T-helper 17 cell (primary cell): Measurements from ENCODE around the gene EPS8. TPM values are rescaled to one million over a fixed set of nuclear protein-coding genes. Genes with fewer than 3 reads are reported as not detected.
A peak's percentile ranks its signal among the peaks of the same experiment; 100 is the strongest.

ENCODE experiments used
- ATAC-seq: fragments of 150-1000 bp; cut with Tn5 transposase; 2 replicates; pipeline ENCODE4 v1.10.0; 2021; ENCODE audit warnings: mild to moderate bottlenecking, moderate library complexity
- DNase-seq, 3 donors: peaks; one replicate each; pipeline versions ENCODE4 v3.0.0 to v3.0.0-alpha.2; 2020 to 2021
- H3K9me3 ChIP-seq: one replicate; pipeline ENCODE4 v1.7.0; 2013; ENCODE audit warnings: low read length, mild to moderate bottlenecking; ENCODE audit not compliant: control insufficient read depth, poor library complexity, severe bottlenecking
- H3K27ac Mint-ChIP-seq: one replicate; pipeline ENCODE4 v1.8.0; 2022; ENCODE audit warnings: mild to moderate bottlenecking, moderate library complexity, mixed read lengths
- H3K27me3 Mint-ChIP-seq: one replicate; pipeline ENCODE4 v1.8.0; 2022; ENCODE audit warnings: mixed read lengths
- H3K36me3 Mint-ChIP-seq: one replicate; pipeline ENCODE4 v1.8.0; 2022; ENCODE audit warnings: low read depth, mixed read lengths
- H3K4me1 Mint-ChIP-seq: one replicate; pipeline ENCODE4 v1.8.0; 2022; ENCODE audit warnings: mild to moderate bottlenecking, mixed read lengths
- H3K4me3 Mint-ChIP-seq: one replicate; pipeline ENCODE4 v1.8.0; 2022; ENCODE audit warnings: mild to moderate bottlenecking, moderate library complexity, mixed read lengths
- total RNA-seq, 4 donors: library from RNA in 2 of 4; stranded (reverse) in 2 of 4; gene quantifications; one replicate each; pipeline ENCODE4 v1.2.3 and lab custom pipeline; 2022 to 2026

The EPS8 gene
- total RNA-seq, 2 donors from 2014 or later, result 1.5 to 2.4 TPM

DNA sequence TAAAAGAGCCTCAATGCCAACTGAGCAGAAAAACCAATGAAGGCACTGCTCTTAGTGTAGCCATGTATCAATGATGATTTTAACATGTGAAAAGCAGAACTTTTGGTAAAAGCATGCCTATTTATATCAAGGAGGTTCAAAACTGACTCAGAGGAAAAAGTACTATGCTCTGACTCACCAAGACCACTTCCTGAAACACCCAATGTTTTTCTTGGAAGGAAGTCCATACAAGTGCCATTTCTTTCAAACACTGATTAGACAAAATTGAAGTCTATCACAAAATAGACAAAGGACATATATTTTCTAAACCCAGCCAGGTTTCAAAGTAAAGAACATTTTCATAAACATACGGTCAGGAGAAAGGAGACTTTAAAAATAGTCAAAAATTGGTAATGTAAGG is 88.6 kb downstream of the EPS8 start:
- ATAC-seq (peak; percentile 28), DNase-seq (no peak)
- Mint-ChIP-seq H3K27me3 (peaks cover 4% of the 10 kb centered on the region), H3K27ac (no peak overlapping the region), H3K4me3 (no peak overlapping the region), H3K4me1 (peaks cover 7% of the 10 kb centered on the region), H3K36me3 (no peaks in the 10 kb centered on the region)
- H3K9me3 ChIP-seq, result no peaks in the 10 kb centered on the region

DNA sequence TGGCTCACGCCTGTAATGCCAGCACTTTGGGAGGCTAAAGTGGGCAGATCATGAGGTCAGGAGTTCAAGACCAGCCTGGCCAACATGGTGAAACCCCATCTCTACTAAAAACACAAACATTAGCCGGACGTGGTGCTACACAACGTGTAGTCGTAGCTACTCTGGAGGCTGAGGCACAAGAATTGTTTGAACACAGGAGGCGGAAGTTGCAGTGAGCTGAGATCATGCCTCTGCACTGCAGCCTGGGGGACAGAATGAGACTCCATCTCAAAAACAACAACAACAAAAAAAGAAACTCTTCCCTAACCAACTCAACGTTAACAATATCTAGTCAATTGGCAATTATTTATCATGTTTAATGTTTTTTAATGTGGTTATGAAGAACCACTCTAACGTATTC is 89.3 kb downstream of the EPS8 start:
- no peak for ATAC-seq
- no peaks in the 10 kb centered on the region for H3K36me3 Mint-ChIP-seq
- peaks cover 7% of the 10 kb centered on the region for H3K4me1 Mint-ChIP-seq
- no peak overlapping the region for H3K4me3 Mint-ChIP-seq
- H3K9me3 ChIP-seq, result no peaks in the 10 kb centered on the region
- H3K27me3 Mint-ChIP-seq, result peaks cover 4% of the 10 kb centered on the region
- no peak overlapping the region for H3K27ac Mint-ChIP-seq
- DNase-seq, result no peak

DNA sequence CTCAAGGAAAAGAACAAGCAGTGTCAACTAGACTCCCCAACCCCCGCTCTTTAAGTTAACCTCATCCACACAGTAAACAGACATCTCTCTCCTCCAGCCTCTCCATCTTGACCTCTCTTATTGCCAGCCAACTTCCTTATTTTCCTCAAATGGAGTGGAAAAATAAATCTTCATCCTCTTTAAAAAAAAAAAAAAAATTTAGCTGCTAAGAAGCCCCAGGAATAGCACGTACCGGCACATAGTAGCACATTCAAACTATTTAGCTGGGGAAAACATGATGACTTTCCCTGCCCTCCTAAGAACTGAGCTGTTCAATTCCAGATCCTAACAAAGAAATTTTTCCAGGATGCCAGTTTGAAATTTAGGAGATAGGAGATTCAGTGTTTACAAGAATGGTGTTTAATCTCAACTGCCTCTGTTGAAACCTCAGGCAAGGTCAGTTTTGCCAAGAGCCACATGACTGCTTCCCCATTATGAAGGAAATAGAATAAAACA is 90.8 kb downstream of the EPS8 start:
- H3K36me3 Mint-ChIP-seq, result peaks cover 2% of the 10 kb centered on the region
- DNase-seq, result no peak
- H3K9me3 ChIP-seq, result no peaks in the 10 kb centered on the region
- ATAC-seq, result no peak
- H3K4me3 Mint-ChIP-seq, result no peak overlapping the region
- H3K27me3 Mint-ChIP-seq, result peaks cover 4% of the 10 kb centered on the region
- H3K4me1 Mint-ChIP-seq, result peaks cover 7% of the 10 kb centered on the region
- no peak overlapping the region for H3K27ac Mint-ChIP-seq

DNA sequence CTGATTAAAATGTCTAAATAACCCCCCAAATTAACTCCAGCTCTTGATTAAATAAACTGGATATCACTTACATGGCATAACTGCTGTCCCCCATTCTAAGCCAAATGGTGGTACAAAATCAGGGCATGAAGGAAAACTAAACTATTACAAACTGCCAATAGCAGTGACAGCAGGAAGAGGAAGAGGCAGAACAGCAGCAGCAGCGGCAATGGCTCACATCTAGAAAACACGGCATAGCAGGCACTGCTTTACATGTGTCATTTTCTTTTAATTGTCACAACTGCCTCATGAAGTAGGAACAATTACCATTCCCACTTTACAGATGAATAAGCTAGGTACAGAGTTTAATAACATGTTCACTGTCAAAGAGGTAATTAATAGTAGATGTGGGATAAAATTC is 92.0 kb downstream of the EPS8 start:
- H3K4me1 Mint-ChIP-seq, result peaks cover 7% of the 10 kb centered on the region
- H3K4me3 Mint-ChIP-seq, result no peak overlapping the region
- H3K9me3 ChIP-seq, result no peaks in the 10 kb centered on the region
- peaks cover 4% of the 10 kb centered on the region for H3K27me3 Mint-ChIP-seq
- H3K27ac Mint-ChIP-seq, result no peak overlapping the region
- no peak for ATAC-seq
- DNase-seq, result no peak
- peaks cover 2% of the 10 kb centered on the region for H3K36me3 Mint-ChIP-seq

DNA sequence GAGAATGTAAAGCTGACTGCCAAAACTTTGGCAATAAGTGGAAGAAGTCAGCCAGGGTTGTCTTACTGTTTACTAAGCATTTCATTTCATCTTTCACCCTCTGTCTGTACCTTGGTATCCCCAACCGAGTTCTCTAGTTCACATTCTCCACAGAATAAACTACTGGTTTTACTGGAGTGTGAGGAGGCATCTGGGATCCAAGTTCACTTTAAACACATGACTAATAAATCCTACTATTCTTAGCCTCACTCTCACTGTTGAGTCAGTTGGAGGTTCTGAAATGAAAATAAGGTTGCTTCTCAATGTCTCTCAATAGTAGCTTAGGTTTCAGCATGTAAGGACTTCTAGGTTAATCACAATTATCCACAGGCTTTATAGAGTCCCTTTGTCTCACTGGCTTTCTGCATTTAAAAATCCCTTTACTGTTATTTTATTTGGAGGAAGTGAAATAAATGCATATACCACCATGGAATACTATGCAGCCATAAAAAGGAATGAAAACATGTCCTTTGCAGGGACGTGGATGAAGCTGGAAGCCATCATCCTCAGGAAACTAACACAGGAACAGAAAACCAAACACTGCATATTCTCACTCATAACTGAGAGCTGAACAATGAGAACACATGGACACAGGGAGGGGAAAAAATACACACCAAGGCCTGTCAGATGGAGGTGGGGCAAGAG is 95.8 kb downstream of the EPS8 start:
- no peak for ATAC-seq
- H3K27me3 Mint-ChIP-seq, result peaks cover 4% of the 10 kb centered on the region
- no peak overlapping the region for H3K4me3 Mint-ChIP-seq
- H3K9me3 ChIP-seq, result no peaks in the 10 kb centered on the region
- H3K36me3 Mint-ChIP-seq, result peaks cover 4% of the 10 kb centered on the region
- no peak overlapping the region for H3K27ac Mint-ChIP-seq
- peaks cover 7% of the 10 kb centered on the region for H3K4me1 Mint-ChIP-seq
- no peak for DNase-seq

DNA sequence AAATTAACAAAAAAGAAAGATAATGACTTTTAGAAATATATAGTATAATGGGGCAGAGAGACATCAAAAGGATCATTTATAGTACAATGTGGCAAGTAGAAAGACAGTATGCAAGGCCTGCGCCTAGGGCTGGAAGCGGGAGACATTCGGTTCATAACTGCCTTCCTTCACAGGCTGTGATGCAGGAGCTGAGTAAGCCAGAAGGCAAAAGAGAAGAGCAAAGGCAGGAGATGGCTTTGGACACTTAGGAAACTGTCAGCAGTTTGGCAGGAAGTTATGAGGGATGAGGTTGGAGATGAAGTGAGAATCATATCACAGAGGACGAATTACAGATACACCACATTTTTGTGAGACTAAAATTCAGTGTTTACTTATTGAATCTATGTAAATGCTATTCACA is 97.8 kb downstream of the EPS8 start:
- no peak for ATAC-seq
- DNase-seq, result no peak
- H3K36me3 Mint-ChIP-seq, result peaks cover 4% of the 10 kb centered on the region
- H3K4me1 Mint-ChIP-seq, result peaks cover 7% of the 10 kb centered on the region
- no peak overlapping the region for H3K27ac Mint-ChIP-seq
- no peaks in the 10 kb centered on the region for H3K27me3 Mint-ChIP-seq
- no peak overlapping the region for H3K4me3 Mint-ChIP-seq
- H3K9me3 ChIP-seq, result no peaks in the 10 kb centered on the region

DNA sequence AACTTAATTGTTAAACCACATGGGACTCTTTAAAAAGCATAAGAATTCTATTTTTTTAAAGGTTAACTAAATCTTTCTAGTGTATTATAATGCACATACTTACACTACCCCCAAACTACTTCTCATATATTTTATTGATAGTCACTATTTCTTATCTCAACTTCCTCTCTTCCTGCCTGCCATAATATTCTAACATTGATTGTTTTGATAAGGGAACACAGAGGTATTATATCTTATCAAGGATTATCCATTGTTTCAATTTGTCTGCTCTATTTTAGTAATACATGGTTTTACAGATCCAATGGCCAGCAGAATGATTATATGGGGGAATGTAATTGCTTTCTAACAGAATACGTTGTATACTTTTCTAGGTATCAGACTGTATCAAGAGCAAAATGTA is 98.9 kb downstream of the EPS8 start:
- H3K27ac Mint-ChIP-seq, result no peak overlapping the region
- ATAC-seq (no peak), DNase-seq (no peak)
- no peaks in the 10 kb centered on the region for H3K9me3 ChIP-seq
- H3K36me3 Mint-ChIP-seq, result peaks cover 4% of the 10 kb centered on the region
- peaks cover 7% of the 10 kb centered on the region for H3K4me1 Mint-ChIP-seq
- H3K4me3 Mint-ChIP-seq, result no peak overlapping the region
- H3K27me3 Mint-ChIP-seq, result peaks cover 2% of the 10 kb centered on the region

DNA sequence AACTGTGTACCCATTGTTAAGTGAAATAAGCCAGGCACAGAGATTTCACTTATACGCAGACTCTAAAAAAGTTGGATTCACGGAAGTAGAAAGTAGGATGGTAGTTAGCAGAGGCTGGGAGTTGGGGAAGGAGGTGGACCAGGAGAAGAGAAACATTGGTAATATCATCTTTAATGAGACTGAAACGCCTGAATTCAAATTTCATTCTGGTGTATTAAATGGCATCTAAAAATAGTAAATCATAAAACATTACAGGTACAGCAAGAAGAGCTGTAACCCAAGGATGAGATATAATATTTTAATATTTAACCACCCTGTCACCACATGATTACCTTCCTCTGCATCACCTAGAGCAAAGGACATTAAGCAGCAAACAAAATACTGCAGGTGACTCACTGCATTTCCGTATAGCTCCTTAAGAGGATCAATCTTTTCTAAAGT is 99.4 kb downstream of the EPS8 start:
- DNase-seq (no peak), ATAC-seq (no peak)
- no peak overlapping the region for H3K4me3 Mint-ChIP-seq
- H3K27ac Mint-ChIP-seq, result no peak overlapping the region
- H3K4me1 Mint-ChIP-seq, result peaks cover 7% of the 10 kb centered on the region
- no peaks in the 10 kb centered on the region for H3K9me3 ChIP-seq
- H3K27me3 Mint-ChIP-seq, result peaks cover 6% of the 10 kb centered on the region
- H3K36me3 Mint-ChIP-seq, result peaks cover 4% of the 10 kb centered on the region

DNA sequence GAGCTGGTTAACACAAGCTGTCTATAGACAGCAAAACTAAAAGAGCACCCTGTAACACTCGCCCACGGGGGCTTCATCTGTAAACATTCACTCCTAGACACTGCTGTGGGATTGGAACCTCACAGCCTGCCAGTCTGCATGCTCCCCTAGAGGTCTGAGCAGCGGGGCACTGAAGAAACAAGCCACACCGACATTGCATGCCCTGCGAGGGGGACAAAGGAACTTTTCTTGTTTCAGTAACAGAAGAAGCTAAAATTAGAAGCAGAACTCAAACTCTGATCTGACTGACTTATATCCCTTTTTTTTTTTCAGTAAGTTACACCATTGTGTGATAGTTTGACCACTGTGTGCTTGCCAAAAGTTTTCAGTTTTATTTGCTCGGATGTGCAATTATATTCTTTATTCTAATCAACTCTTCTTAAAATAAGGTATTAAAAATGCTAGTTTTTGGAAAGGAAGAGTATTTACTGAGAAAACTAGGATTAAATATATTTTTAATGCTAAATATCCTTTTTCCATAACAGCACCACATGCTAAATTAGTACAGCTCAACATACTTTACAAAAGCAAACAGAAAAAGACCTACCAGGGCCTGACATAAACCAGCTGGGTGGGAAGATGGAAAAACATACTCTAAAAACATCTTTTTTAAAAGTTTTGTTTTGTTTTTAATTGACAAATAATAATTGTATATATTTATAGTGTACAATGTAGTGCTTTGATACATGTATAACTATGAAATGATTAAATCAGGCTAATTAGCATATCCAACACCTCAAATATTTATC is 100.2 kb downstream of the EPS8 start:
- no peaks in the 10 kb centered on the region for H3K9me3 ChIP-seq
- Mint-ChIP-seq H3K36me3 (peaks cover 4% of the 10 kb centered on the region), H3K4me3 (no peak overlapping the region), H3K4me1 (peaks cover 7% of the 10 kb centered on the region), H3K27me3 (peaks cover 6% of the 10 kb centered on the region), H3K27ac (no peak overlapping the region)
- DNase-seq (no peak), ATAC-seq (no peak)

DNA sequence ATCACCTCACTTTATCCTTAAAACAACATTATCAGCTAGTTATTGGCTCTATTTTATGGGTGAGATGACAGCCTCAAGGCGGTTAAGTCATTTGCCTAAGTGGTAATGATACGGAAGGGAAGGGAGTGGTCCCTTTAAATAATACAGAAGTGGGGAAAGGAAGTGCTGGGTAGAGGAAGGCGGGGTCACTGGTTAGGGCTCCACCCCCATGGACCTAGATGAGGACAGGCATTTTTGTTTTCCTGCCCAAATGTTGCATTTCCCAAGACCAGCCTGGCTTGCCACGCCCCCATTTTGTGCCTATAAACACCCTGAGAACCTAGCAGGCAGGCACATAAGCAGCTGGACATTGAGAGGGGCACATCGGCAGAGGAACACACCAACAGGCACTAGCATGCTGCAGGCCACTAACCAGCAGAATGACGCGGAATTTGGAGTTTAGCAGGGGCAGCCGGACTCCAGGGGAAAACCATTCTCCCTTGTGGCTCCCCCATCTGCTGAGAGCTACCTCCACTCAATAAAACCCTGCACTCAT is 100.9 kb downstream of the EPS8 start:
- ATAC-seq (no peak), DNase-seq (no peak)
- H3K36me3 Mint-ChIP-seq, result peaks cover 2% of the 10 kb centered on the region
- H3K4me3 Mint-ChIP-seq, result no peak overlapping the region
- H3K27ac Mint-ChIP-seq, result no peak overlapping the region
- H3K27me3 Mint-ChIP-seq, result peaks cover 6% of the 10 kb centered on the region
- peaks cover 7% of the 10 kb centered on the region for H3K4me1 Mint-ChIP-seq
- H3K9me3 ChIP-seq, result no peaks in the 10 kb centered on the region

DNA sequence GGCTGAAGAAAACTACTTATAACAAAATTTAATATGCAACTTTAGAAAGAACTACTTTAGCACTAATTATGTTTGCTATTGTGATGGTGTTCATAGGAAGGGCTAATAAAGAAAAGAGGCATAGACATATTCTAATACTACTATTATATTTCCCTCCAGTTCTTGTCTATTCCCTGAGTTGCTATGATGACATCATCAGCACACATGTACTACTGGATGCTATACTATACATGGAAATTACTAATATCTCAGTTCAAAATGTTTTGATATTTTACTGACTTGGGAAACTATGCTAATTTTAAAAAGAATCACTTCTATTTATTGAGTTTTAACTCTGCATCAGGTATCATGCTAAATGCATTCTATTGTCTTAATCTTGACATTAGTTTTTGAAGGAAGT is 101.6 kb downstream of the EPS8 start:
- H3K4me1 Mint-ChIP-seq, result peaks cover 7% of the 10 kb centered on the region
- H3K36me3 Mint-ChIP-seq, result peaks cover 2% of the 10 kb centered on the region
- H3K4me3 Mint-ChIP-seq, result no peak overlapping the region
- H3K9me3 ChIP-seq, result no peaks in the 10 kb centered on the region
- H3K27me3 Mint-ChIP-seq, result peaks cover 6% of the 10 kb centered on the region
- ATAC-seq, result no peak
- DNase-seq, result no peak
- H3K27ac Mint-ChIP-seq, result no peak overlapping the region

DNA sequence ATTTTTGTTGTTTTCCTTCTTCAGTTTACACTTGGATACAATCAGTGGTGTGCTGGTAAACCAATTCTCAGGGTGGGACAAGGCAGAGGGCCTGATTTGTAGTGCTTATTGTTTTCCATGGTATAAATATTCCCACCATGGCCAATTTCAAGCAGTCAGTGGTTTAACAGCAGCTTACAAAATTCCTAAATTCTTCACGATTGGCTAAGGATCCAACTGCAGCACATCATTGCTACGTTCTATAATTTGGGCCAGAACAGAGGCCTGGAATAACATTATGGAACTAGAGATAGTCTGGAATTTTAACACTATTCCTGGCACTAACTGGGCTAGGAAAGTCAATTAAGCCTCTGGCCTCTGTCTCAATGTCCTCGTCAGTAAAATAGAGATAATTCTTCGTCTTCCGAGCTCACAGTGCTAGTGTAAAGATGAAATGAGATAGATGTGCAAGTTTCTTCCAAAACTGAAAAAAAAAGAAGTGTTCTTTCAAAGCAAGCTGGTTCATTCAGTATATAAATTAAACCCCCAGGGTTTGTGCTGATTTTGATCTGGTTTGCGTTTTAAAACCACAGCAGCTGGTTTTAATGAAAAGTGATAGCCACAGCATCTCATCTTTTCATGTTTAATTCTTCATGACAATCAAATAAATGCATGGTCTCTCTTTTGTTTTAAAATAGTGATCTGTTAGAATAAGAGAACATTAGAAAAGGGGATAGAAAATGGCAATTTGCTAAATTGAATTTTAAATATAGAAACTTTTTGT is 104.1 kb downstream of the EPS8 start:
- Mint-ChIP-seq H3K4me3 (no peak overlapping the region), H3K4me1 (no peaks in the 10 kb centered on the region), H3K27me3 (peaks cover 6% of the 10 kb centered on the region), H3K36me3 (no peaks in the 10 kb centered on the region), H3K27ac (no peak overlapping the region)
- no peak for DNase-seq
- H3K9me3 ChIP-seq, result no peaks in the 10 kb centered on the region
- ATAC-seq, result no peak

DNA sequence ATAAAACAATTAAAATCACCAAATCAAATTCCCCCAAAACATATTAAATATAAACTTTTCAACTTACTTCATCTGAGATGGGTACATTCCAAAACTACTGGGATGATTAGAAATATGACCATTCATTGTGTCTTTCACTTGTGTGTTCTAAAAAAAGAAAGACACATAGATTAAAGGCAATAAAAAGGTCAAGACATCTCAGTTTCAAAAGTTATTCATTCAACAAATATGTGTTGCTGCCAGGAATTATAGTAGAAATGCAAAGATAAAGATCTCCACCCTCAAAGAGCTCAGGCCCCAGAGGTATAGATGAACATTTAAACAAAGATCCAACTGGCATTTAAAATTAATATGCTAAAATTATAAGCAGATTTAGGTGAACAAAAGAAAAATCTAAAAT is 106.4 kb downstream of the EPS8 start:
- Mint-ChIP-seq H3K27ac (no peak overlapping the region), H3K27me3 (peaks cover 12% of the 10 kb centered on the region), H3K4me1 (no peaks in the 10 kb centered on the region), H3K4me3 (no peak overlapping the region), H3K36me3 (no peaks in the 10 kb centered on the region)
- DNase-seq (no peak), ATAC-seq (no peak)
- no peaks in the 10 kb centered on the region for H3K9me3 ChIP-seq
